ENCODE measurements around the gene NTNG1. TPM values are rescaled to one million over a fixed set of nuclear protein-coding genes. Genes with fewer than 3 reads are reported as not detected.

The NTNG1 gene
- total RNA-seq, 1 experiment from 2014 or later, result 2.3 TPM

GRCh38 chr1:107213225-107213624 lies 72.4 kb downstream of the NTNG1 start:
- POLR2A ChIA-PET, result no interaction called here
- no peak for TF ChIP-seq CTCF (IDR thresholded peaks at IDR 0.05)
- TF ChIP-seq STAT6 (CRISPR knock-in tag; conservative IDR thresholded peaks at IDR 0.05; ENCODE audit: low read depth), result no peak
- no peak for TF ChIP-seq NFE2L1 (CRISPR knock-in tag; IDR thresholded peaks at IDR 0.05)
- no peak for TF ChIP-seq NFYB (CRISPR knock-in tag; conservative IDR thresholded peaks at IDR 0.05; ENCODE audit: low read depth)
- no peak for TF ChIP-seq CBFB (CRISPR knock-in tag; IDR thresholded peaks at IDR 0.05; ENCODE audit: low read depth)
- no peak for TF ChIP-seq HMGA2 (CRISPR knock-in tag; IDR thresholded peaks at IDR 0.05)
- no peak for TF ChIP-seq MLX (CRISPR knock-in tag; IDR thresholded peaks at IDR 0.05)
- no peak for TF ChIP-seq GRHL2 (CRISPR knock-in tag; IDR thresholded peaks at IDR 0.05; ENCODE audit: insufficient replicate concordance, severe bottlenecking)
- no peak for TF ChIP-seq SMAD3 (CRISPR knock-in tag; IDR thresholded peaks at IDR 0.05; ENCODE audit: borderline replicate concordance)

GRCh38 chr1:107220036-107220435 lies 79.2 kb downstream of the NTNG1 start:
- no peak for TF ChIP-seq USF1 (CRISPR knock-in tag; IDR thresholded peaks at IDR 0.05)
- TF ChIP-seq STAT6 (CRISPR knock-in tag; conservative IDR thresholded peaks at IDR 0.05; ENCODE audit: low read depth), result no peak
- TF ChIP-seq GTF2I (CRISPR knock-in tag; conservative IDR thresholded peaks at IDR 0.05), result no peak
- TF ChIP-seq ZNF532 (CRISPR knock-in tag; IDR thresholded peaks at IDR 0.05; ENCODE audit: borderline replicate concordance), result no peak
- Mint-ChIP-seq H3K36me3 (peaks cover 7% of the 10 kb centered on the region), H3K4me3 (no peak overlapping the region), H3K4me1 (peaks cover 15% of the 10 kb centered on the region; the same call in 1 of the 2 replicates), H3K27ac (no peak overlapping the region), H3K27me3 (ENCODE audit: low read depth) (no peaks in the 10 kb centered on the region), H3K9me3 (peaks cover 40% of the 10 kb centered on the region)
- ChIA-PET POLR2A (no interaction called here), CTCF (no interaction called here)
- no peak for DNase-seq (ENCODE audit: low spot score)
- ATAC-seq, result no peak; the same call in 1 of the 2 replicates

More at GRCh38 chr1:107213225-107213624, 72.4 kb downstream of the NTNG1 start:
- H3K9me3 Mint-ChIP-seq, result peaks cover 37% of the 10 kb centered on the region
- no peak overlapping the region for H3K27ac Mint-ChIP-seq
- no peaks in the 10 kb centered on the region for H3K36me3 Mint-ChIP-seq
- ATAC-seq (no peak), DNase-seq (ENCODE audit: low spot score) (no peak)
- CTCF ChIA-PET, result interaction anchor here (1.0 kb wide), 1 partner anchor 16 kb away, joined by 3 read pairs; no protein-coding TSS in a partner anchor
- no peak overlapping the region for H3K4me3 Mint-ChIP-seq
- H3K27me3 Mint-ChIP-seq (ENCODE audit: low read depth), result no peaks in the 10 kb centered on the region; the same call in none of the 2 replicates
- H3K4me1 Mint-ChIP-seq, result no peaks in the 10 kb centered on the region

All from WTC11 (cell line).